UCSD-AML1 (cell line): ENCODE measurements around the gene ZNF816.
A peak's percentile ranks its signal among the peaks of the same experiment; 100 is the strongest.
"Not testable (repeated sequence)": the region's sequence is repeated elsewhere in the genome, so short reads cannot be mapped to it uniquely, and the experiment has no call there.

Source experiments
- DNase-seq: peaks from one replicate; lab custom pipeline; 2025; ENCODE audit not compliant: unreplicated experiment; lab: John Stamatoyannopoulos, UW

The ZNF816 gene

GRCh38 chr19:52962394-52963246 lies at the start of gene ZNF816:
ZNF816 (minus strand) TSS chr19:52962881; CDS start chr19:52956089, 6,792 bp downstream.
- DNase-seq, result peak; percentile 97

- no peak for DNase-seq
These were observed 49.3 kb upstream of the ZNF816 start for GRCh38 chr19:53012006-53012405.

- no peak for DNase-seq
These were observed 47.8 kb upstream of the ZNF816 start for GRCh38 chr19:53010494-53010893.

- DNase-seq, result no peak
These were observed 45.5 kb upstream of the ZNF816 start for GRCh38 chr19:53008061-53008778.

- no peak for DNase-seq
These were observed 44.9 kb upstream of the ZNF816 start for GRCh38 chr19:53007606-53008005.

- no peak for DNase-seq
These were observed 44.5 kb upstream of the ZNF816 start for GRCh38 chr19:53007200-53007599.

GRCh38 chr19:53004242-53004641 lies 41.6 kb upstream of the ZNF816 start:
- no peak for DNase-seq

GRCh38 chr19:53002479-53002878 lies 39.8 kb upstream of the ZNF816 start:
- no peak for DNase-seq

GRCh38 chr19:52997975-52998374 lies 35.3 kb upstream of the ZNF816 start:
- DNase-seq, result no peak

GRCh38 chr19:52995711-52996110 lies 33.0 kb upstream of the ZNF816 start:
- DNase-seq, result no peak

GRCh38 chr19:52993342-52994178 lies 30.9 kb upstream of the ZNF816 start:
- DNase-seq, result peak; percentile 66

GRCh38 chr19:52992109-52993004 lies 29.7 kb upstream of the ZNF816 start:
- no peak for DNase-seq

- DNase-seq, result no peak
These were observed 28.8 kb upstream of the ZNF816 start for GRCh38 chr19:52991484-52991883.

GRCh38 chr19:52990759-52991418 lies 28.2 kb upstream of the ZNF816 start:
- DNase-seq, result no peak

- DNase-seq, result no peak
These were observed 25.8 kb upstream of the ZNF816 start for GRCh38 chr19:52988506-52988905.

- DNase-seq, result no peak
These were observed 24.5 kb upstream of the ZNF816 start for GRCh38 chr19:52987221-52987620.

- DNase-seq, result not testable (repeated sequence)
These were observed 20.5 kb upstream of the ZNF816 start for GRCh38 chr19:52983167-52983566.

GRCh38 chr19:52981329-52981728 lies 18.6 kb upstream of the ZNF816 start:
- DNase-seq, result no peak

- no peak for DNase-seq
These were observed 5.1 kb upstream of the ZNF816 start for GRCh38 chr19:52967772-52968171.

- no peak for DNase-seq
These were observed 552 bp upstream of the ZNF816 start for GRCh38 chr19:52963247-52963618.
